NCI-H526 treated with DMSO at 0.1 percent for 48 hours (cell line): ENCODE data around the gene MYBPHL.

Experiments
- DNase-seq: peaks from one replicate; lab custom pipeline; 2025; lab: John Stamatoyannopoulos, UW

The MYBPHL gene, protein sequence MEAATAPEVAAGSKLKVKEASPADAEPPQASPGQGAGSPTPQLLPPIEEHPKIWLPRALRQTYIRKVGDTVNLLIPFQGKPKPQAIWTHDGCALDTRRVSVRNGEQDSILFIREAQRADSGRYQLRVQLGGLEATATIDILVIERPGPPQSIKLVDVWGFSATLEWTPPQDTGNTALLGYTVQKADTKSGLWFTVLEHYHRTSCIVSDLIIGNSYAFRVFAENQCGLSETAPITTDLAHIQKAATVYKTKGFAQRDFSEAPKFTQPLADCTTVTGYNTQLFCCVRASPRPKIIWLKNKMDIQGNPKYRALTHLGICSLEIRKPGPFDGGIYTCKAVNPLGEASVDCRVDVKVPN

DNA sequence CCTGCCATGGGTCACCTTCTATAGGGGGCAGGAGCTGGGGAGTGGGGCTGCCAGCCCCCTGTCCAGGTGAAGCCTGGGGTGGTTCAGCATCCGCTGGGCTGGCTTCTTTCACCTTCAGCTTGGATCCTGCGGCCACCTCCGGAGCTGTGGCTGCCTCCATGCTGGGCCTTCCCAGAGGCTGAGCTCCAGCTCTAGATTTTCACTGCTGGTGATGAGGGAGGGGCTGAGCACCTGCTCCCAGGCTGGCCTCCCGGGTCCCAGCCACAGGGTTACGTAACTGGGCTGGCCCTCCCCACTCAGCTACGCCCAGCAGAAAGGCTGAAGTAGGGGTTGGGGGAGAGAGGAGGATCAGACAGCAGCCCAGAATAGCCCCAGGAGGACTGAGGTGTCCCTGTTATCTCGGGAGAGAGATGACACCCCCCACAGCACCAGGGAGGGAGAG, at the start of gene MYBPHL:
MYBPHL (minus strand) TSS at position 180 of the 442 bp plus-strand sequence; CDS start at position 160, 20 bp downstream.
- no peak for DNase-seq

GRCh38 chr1:109356505-109356904, 49.7 kb upstream of the MYBPHL start:
- no peak for DNase-seq

DNA sequence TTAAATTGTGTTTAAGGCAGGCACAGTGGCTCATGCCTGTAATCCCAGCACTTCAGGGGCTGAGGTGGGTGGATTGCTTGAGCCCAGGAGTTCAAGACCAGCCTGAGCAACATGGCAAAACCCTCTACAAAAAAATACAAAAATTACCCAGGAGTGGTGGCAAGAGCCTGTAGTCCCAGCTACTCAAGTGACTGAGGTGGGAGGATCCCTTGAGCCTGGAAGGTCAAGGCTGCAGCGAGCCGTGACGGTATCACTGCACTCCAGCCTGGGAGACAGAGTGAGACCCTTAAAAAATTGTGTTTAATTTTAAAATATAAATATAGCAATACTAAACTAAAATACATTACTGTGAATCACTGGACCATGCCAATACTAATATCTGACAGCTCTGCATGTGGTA, 48.1 kb upstream of the MYBPHL start:
- DNase-seq, result no peak

GRCh38 chr1:109351457-109351856, 44.6 kb upstream of the MYBPHL start:
- no peak for DNase-seq

DNA sequence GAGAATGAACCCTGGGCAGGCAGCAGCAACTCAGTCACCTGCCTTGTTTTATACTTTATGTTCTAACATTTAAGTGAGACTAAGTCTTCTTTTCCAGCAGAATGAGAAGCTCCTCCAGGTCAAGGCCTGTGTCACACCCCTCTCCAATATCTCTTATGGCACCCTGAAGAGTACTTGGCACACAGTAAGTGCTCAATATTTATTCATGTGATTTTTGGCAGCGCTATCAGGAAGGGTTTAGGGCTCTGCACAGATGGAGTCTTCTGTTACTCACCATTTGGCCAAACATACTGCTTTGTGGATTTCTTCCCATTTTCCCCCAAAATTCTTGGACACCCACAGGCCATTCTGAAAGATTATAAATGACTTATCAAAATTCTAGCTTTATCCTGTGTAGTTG, 43.8 kb upstream of the MYBPHL start:
- DNase-seq, result no peak

GRCh38 chr1:109350182-109350581, 43.4 kb upstream of the MYBPHL start:
- no peak for DNase-seq

DNA sequence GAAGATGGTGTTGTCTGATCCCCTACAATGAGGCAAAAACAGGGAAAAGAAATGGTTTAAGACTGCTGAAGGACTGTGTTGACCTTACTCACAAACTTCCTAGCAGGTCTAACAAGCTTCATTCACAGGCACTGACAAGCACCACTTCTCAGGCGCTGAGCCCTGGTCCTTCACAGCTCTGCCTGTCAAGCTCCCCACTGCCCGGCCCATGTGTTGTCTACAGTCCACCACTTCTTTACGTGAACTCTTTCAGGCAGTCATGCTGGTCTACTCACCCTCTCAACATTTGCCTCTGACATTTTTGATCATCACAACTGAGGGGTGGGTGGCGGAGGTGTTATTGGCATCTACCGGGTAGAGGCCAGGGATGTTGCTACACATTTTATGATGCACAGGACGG, 40.7 kb upstream of the MYBPHL start:
- no peak for DNase-seq

GRCh38 chr1:109341944-109342930, 35.4 kb upstream of the MYBPHL start:
- DNase-seq, result no peak

- DNase-seq, result no peak
Observed at GRCh38 chr1:109338608-109339007, 31.8 kb upstream of the MYBPHL start.

GRCh38 chr1:109338091-109338490, 31.3 kb upstream of the MYBPHL start:
- no peak for DNase-seq

DNA sequence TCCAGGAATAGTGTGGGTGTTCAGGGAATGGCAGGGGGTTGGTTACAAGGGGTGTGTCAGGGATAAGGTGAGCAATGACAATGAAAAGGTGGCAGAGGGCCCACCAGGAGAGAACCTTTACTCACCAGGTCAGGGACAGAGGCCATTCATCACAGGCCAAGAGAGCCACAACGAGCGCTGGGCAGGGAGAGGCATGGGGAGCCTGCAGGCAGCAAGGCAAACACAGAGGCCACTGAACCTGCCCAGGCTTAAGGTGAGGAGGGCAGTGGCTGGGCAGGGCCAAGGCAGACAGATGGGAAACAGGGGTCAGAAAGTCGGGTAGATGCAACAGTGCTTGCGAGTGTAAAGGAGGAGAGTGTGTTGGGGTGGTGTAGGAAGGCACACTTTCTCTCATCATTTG, 28.3 kb upstream of the MYBPHL start:
- DNase-seq, result no peak

DNA sequence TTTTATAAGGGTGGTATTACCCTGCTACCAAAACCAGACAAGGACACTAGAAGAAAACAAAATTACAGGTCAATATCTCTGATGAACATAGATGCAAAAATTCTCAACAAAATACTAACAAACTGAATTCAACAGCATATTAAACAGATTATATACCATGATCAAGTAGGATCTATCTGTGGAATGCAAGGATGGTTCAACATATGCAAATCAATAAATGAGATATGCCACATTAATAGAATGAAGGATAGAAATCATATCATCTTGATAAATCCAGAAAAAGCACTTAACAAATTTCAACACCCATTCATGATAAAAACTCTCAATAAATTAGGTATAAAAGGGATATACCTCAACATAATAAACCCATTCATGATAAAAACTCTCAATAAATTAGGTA, 24.3 kb upstream of the MYBPHL start:
- no peak for DNase-seq

DNA sequence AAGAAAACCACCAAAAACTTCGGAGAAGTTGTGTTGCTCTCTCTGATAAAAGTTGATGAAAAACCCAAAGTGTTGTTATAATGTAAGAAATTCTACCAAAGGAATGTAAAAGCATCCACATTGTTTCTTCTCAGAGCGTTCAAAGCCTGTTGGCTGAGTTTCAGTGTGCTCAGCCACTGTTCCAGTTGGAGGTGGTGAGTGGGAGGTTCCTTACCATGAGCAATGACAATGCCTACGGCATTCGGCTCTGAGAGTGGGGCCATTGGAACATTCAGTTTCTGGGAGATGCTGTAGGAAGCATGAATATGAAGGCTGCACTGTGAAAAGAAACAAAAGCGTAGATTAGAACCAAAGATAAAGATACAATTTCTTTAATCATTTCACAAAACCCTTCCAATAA, 20.5 kb upstream of the MYBPHL start:
- DNase-seq, result no peak

DNA sequence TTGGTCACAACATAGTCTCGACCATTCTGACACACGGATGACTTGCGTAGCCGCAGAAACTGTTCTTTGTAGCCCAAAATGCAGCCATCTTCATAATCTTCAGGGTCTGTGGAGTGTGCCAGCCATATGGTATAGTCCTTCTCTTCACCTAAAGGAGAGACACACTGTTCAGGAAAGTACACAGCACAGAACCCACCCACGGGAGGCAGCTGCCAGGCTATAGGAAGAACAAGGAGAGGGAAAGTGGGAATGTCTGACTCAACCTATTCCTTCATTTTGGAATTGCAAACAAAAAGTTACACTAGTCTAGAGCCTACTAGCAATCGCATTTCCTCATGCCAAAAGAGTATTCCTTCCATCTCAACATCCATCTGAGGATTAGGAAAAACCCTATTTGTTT, 16.2 kb upstream of the MYBPHL start:
- DNase-seq, result no peak

DNA sequence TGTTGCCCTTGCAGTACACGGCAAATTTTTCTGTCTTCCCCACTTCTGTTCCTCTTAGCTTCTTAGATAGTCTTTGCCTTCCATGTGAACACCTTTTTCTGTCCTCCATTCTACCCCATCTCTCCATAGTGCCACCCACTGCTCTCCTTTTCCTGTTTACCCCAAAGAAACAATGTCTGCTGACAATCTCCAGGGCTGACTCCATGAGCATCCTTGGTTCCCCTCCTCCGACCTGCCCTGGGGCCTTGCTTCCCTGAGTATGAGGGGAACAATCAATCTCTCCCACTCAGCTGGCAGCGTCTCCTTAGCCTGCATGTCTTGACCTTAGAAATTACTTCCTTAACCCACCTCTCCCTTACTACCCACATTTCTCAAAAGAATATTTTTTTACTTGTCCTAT, 12.3 kb upstream of the MYBPHL start:
- DNase-seq, result no peak

- DNase-seq, result no peak
Observed at GRCh38 chr1:109316506-109316905, 9.7 kb upstream of the MYBPHL start.

DNA sequence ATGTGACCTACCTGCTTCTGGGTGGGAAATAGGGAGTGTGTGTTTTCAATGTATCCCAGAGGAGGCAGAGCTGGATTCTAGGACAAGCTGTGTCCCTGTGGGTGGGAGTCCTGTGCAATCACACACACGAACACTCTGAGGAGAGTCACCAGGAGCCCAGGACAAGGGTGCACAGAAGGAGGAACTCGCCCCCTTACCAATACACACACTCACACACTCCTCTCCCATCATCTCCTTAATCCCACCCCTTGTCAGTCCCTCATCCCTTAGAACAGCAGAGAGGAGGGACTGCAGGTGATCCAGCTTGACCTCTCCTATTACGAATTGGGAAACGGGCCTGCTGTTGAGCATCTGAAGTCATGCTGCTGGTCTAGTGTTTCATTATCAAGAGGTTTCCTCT, 8.5 kb upstream of the MYBPHL start:
- no peak for DNase-seq

DNA sequence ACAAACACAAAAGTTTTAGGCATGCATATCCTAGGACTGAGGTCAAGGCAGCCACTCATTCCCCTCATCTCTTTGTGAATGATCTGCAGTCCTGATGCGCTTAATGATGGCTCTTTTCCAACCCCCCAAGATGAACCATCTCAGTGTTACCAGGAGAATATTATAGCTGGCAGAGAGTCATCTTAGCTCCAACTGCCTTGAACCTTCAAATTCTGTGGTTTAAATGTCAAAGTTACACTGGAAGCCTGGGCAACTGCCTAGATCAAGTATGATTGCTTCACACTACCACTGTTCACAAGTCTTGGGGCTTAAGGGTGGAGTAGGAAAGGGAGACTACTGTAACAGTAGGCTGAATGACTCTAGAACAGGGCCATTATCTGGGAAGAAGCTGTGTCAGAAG, 8.0 kb upstream of the MYBPHL start:
- DNase-seq, result no peak

GRCh38 chr1:109312978-109313775, 6.4 kb upstream of the MYBPHL start:
- no peak for DNase-seq

DNA sequence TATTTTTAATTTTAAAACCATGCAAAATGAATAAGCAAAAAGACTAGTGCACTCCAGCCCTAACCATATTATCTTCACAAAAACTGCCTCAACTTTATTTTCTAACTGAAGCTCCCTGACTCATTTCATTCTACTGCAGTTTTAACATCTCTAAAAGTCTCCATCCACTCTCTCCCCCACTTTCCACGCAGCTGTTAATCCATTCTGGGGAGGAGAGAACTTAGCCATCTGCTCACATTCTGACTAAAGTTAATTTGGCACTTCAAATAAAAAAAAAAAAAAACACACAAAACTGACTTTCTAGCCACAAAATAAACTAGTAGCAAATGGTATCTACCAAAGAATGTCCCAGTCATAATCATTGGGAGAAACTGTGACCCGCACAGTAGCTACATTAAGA, 5.4 kb upstream of the MYBPHL start:
- DNase-seq, result no peak

GRCh38 chr1:109309347-109309746, 2.5 kb upstream of the MYBPHL start:
- DNase-seq, result no peak
